Measurements from ENCODE around the gene GCNT4. TPM values are rescaled to one million over a fixed set of nuclear protein-coding genes. Genes with fewer than 3 reads are reported as not detected.

The GCNT4 gene
- polyA plus RNA-seq, 1 experiment: 3.7 TPM

- H3K27me3 ChIP-seq (ENCODE audit: control insufficient read depth, insufficient read depth, low read length): no peaks in the 10 kb centered on the region
- POLR2A ChIA-PET: no interaction called here
- CTCF ChIA-PET: interaction anchor here (0.9 kb wide), 1 partner anchor 132 kb away, joined by 6 read pairs; no protein-coding TSS in a partner anchor
- H3K36me3 ChIP-seq (ENCODE audit: control insufficient read depth, insufficient read depth, low read length): no peaks in the 10 kb centered on the region
- no peak for DNase-seq (ENCODE audit: low read depth)
- no peak for TF ChIP-seq CTCF (IDR thresholded peaks at IDR 0.05; ENCODE audit: insufficient read depth, low read depth, low read length)
- no peak overlapping the region for H3K4me3 ChIP-seq (ENCODE audit: low read depth, low read length)
These were observed 15.1 kb upstream of the GCNT4 start for GRCh38 chr5:75067434-75067833.

GRCh38 chr5:75062925-75063531 lies 10.7 kb upstream of the GCNT4 start:
- no peak for TF ChIP-seq CTCF (IDR thresholded peaks at IDR 0.05; ENCODE audit: insufficient read depth, low read depth, low read length)
- Histone ChIP-seq H3K27me3 (ENCODE audit: control insufficient read depth, insufficient read depth, low read length) (no peaks in the 10 kb centered on the region), H3K36me3 (ENCODE audit: control insufficient read depth, insufficient read depth, low read length) (no peaks in the 10 kb centered on the region), H3K4me3 (ENCODE audit: low read depth, low read length) (no peak overlapping the region)
- ChIA-PET CTCF (no interaction called here), POLR2A (no interaction called here)
- no peak for DNase-seq (ENCODE audit: low read depth)

GRCh38 chr5:75059912-75060545 lies 7.7 kb upstream of the GCNT4 start:
- POLR2A ChIA-PET: no interaction called here
- H3K36me3 ChIP-seq (ENCODE audit: control insufficient read depth, insufficient read depth, low read length): no peaks in the 10 kb centered on the region
- TF ChIP-seq CTCF (IDR thresholded peaks at IDR 0.05; ENCODE audit: insufficient read depth, low read depth, low read length): no peak
- no peak for DNase-seq (ENCODE audit: low read depth)
- CTCF ChIA-PET: interaction anchor here (0.6 to 0.7 kb wide), 2 partner anchors 124 to 153 kb away, joined by 3 to 7 read pairs; no protein-coding TSS in a partner anchor
- H3K27me3 ChIP-seq (ENCODE audit: control insufficient read depth, insufficient read depth, low read length): no peaks in the 10 kb centered on the region
- H3K4me3 ChIP-seq (ENCODE audit: low read depth, low read length): no peak overlapping the region

GRCh38 chr5:75058986-75059535 lies 6.7 kb upstream of the GCNT4 start:
- DNase-seq (ENCODE audit: low read depth): no peak
- ChIA-PET POLR2A (no interaction called here), CTCF (no interaction called here)

More at GRCh38 chr5:75058986-75059535, 6.7 kb upstream of the GCNT4 start:
- TF ChIP-seq CTCF (IDR thresholded peaks at IDR 0.05; ENCODE audit: insufficient read depth, low read depth, low read length): no peak
- Histone ChIP-seq H3K4me3 (ENCODE audit: low read depth, low read length) (no peak overlapping the region), H3K27me3 (ENCODE audit: control insufficient read depth, insufficient read depth, low read length) (no peaks in the 10 kb centered on the region), H3K36me3 (ENCODE audit: control insufficient read depth, insufficient read depth, low read length) (no peaks in the 10 kb centered on the region)
